Choroid plexus epithelial cell (primary cell): Measurements from ENCODE around the gene ADAM19.

Source experiments
- DNase-seq: peaks from one replicate; pipeline ENCODE4 v3.0.0-alpha.2; 2010; ENCODE audit warnings: low read depth
- H3K4me3 ChIP-seq: 2 replicates; pipeline ENCODE4 v1.5.1; 2011; ENCODE audit warnings: low read depth, mild to moderate bottlenecking, control low read depth, low read length, moderate library complexity
- CTCF ChIP-seq: conservative IDR thresholded peaks from 2 replicates; pipeline ENCODE4 v1.5.1; 2011; ENCODE audit warnings: low read depth, mild to moderate bottlenecking, control low read depth, inconsistent platforms, low read length, moderate library complexity

The ADAM19 gene

DNA sequence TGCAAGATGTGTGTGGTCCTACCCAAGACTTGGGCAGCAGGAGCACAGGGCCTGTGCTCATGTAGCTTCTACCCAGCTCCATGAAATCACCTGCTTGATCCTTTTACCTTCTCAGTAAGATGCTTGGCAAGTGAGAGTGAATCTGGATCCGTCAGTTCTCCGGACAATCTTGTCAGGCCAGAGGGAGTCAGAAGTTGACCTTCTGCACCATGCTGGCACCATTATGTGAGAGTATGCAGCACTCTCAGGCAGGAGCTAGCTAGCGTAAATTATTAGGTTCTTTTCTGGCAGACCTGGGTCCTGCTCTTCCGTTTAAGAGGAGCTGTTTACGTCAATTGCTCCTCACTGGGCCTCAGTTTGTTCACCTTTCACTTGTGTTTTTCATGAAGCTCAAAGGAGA, 37.0 kb upstream of the ADAM19 start:
- no peak overlapping the region for H3K4me3 ChIP-seq
- TF ChIP-seq CTCF = no peak
- no peak for DNase-seq

DNA sequence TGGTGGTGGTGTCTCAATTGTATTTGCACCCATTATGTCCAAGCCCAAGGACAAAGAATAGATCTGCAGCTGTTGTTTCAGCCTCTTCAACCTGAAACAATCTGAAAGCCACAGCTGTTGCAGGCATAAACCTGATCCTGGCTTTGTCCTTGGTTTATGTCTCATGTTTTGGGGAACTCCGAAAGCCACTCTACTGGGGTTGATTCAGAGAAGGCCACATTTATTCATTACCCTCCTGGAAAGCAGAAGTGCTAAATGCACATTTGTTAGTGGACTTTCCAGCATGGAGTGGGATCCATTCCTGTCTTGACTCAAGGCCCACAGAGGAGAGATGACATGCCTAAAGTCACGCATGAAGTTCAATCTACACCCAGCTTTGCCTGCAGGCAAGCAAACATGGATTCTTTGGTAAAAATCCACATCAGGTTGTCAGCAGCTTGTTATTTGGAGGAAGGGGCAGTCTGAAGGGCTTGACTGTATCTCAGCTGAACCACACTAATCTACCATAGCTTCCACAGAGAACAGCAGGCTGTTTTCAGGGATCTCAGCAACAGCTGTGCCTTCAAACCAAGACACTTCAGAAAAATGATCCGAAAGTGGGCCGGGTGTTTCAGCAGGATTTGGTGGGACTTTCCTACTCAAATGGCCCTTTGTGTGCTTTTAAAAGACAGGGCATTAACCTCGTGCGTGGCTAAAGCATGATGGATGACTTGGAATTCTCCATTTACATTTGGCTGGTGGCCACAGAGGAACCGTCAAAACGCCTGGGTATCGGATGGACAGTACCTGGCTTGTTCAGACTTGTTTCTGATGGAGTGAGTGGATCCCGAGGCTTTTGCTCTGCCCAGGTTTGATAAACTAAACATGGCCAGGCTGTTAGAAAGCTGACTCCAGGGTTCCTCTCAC, 36.2 kb upstream of the ADAM19 start:
- TF ChIP-seq CTCF = no peak
- H3K4me3 ChIP-seq = no peak overlapping the region
- no peak for DNase-seq

GRCh38 chr5:157610990-157611389, 35.4 kb upstream of the ADAM19 start:
- no peak overlapping the region for H3K4me3 ChIP-seq
- no peak for TF ChIP-seq CTCF
- DNase-seq = no peak

- no peak overlapping the region for H3K4me3 ChIP-seq
- no peak for TF ChIP-seq CTCF
- no peak for DNase-seq
Measured at GRCh38 chr5:157608972-157609565, 33.5 kb upstream of the ADAM19 start.

GRCh38 chr5:157607371-157608161, 32.0 kb upstream of the ADAM19 start:
- no peak for TF ChIP-seq CTCF
- peak; percentile 70 for DNase-seq
- H3K4me3 ChIP-seq = no peak overlapping the region

- TF ChIP-seq CTCF = no peak
- no peak for DNase-seq
- H3K4me3 ChIP-seq = no peak overlapping the region
Measured at GRCh38 chr5:157606046-157606445, 30.5 kb upstream of the ADAM19 start.
